Measurements from ENCODE around the gene PTPN14.
"Not testable (repeated sequence)": the region's sequence is repeated elsewhere in the genome, so short reads cannot be mapped to it uniquely, and the experiment has no call there.

PTPN14 gene

DNA sequence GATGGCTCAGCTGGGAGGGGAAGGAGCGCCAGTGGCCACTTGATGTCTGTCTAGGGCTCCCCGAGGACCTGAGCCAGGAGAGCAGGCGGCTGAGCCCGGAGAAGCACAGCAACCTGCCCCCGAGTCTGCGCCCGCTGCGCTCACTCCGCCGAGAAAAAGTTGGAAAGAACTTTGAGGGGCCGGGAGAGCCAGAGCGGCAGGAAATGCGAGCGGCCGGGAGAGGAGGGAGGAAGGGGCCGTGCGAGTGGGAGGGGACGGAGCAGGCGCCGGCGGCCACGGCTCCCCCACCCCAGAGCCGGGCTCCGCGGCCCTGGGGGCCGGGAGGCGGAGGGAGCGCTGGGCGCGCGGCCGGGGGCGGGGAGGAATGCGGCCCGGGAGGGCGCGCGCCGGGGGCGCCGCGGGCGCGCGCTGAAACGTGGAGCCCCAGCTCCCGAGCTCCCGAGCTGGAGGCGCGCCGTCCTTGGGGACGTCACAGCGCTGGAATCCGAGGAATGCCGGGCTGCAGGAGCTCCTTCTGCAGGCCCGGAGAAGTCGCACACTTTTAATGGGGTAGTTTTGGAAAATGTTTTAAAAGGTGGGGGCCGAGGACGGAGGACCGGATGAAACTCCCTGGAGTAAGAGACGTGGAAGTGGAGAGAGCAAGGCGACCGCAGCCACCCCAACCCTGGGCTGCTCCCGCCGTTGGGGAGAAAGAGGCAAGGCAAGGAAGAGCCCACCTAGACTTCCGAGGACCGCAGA is at the start of gene PTPN14:
Gene PTPN14, minus strand, starts transcription at position 167 of the 738 bp plus-strand sequence. CDS start 86,799 bp downstream, outside the sequence.
- DNase-seq: peak; percentile 37

DNA sequence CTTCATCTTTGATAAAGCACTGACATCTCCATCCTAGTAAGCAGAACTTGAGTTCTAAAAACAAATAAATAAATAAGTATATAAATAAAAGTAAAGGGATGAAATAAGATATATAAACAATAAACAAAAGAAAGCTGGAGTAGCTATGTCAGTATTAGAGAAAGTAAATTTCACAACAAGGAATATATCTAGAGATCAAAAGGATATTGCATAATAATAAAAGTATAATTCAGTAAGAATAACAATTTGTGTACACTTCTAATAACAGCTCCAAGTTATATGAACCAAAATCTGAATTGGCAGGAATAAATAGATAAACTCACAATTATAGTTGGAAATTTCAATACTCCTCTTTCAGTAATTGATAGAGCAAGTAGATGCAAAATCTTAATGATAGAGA is 41.8 kb upstream of the PTPN14 start:
- DNase-seq: no peak

DNA sequence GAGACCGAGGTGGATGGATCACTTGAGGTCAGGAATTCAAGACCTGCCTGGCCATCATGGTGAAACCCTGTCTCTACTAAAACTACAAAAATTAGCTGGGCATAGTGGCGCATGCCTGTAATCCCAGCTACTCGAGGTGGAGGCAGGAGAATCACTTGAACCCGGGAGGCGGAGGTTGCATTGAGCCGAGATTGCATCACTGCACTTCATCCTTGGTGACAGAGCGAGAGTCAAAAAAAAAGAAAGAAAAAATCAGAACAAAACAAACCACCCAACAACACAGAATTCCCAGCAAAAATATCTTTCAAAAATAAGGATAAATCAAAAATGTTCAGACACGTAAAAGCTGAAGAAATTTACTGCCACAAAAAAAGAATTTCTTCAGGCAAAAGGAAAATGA is 40.5 kb upstream of the PTPN14 start:
- not testable (repeated sequence) for DNase-seq

DNA sequence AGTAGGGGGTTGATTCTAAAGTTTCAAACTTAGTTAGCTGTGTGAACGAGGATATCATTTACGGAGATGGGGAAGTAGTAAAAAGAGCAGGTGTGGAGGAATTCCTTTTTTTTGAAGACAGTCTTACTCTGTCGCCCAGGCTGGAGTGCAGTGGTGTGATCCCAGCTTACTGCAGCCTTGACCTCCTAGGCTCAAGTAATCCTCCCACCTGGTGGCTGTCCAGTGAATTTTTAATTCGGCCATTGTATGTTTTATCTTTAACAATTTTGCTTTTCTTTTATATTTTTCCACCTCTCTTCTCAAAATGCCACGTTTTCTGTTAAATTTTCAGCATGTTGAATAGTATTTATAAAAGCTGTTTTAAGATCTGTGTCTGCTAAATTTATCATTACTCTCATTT is 39.3 kb upstream of the PTPN14 start:
- no peak for DNase-seq

DNA sequence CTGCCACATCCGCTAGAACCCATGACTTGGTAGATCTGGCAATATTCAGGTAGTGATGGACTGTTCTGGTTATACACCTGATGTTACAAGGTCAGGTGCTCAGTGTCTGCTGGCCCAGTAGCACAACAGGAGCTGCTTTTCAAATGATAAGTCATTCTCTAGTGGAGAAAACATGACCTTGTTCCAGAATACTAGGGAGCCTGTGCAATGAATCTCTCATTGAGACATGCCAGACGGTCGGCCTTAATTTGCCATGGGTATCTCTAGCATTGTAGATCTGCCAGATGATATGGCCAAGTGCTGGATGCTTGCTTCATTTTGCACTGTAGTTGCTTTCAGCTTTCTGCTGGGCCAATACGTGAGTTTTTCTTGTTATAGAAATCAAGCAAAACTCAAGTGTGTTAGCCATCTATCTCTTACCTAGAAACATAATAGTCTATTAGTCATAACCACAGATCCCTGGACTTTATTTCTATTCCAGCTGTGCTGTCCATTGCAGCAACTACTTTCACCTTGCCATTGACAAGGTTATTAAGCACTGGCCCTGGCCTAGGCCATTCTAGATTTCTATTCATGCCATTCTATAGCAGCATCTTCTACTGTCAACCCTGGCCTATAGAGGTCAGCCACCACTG is 37.7 kb upstream of the PTPN14 start:
- no peak for DNase-seq

DNA sequence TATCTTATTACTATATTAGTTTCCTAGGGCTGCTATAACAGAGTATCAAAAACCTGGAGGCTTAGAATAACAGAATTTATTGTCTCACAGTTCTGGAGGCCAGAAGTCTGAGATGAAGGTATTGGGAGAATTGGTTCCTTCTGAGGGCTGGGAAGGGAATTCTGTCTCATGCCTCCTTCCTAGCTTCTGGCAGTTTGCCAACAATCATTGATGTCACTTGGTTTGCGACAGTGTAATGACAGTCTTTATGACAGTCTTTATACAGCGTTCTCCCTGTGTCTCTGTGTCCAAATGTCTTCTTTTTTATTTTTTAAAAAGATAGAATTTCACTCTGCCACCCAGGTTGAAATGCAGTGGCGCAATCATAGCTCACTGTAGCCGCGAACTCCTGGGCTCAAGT is 35.8 kb upstream of the PTPN14 start:
- peak; percentile 19 for DNase-seq

DNA sequence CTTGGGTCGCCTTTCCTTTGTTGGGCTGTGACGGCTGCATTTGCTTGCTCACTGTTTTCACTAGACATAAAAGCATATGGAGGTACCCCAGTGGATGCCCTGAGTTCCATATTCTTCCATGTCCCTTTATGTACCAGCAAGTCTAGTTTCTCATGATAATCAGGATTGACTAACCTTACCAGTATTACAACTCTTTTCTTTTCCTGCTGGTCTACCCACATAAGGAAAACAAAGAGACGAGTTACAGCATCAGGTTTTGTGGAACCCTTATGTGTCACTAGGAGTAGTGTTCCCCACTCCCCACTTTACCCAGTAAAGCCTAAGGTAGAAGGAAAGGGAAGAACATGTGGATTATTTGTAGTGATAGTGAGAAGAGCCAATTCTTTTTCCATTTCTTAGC is 35.2 kb upstream of the PTPN14 start:
- DNase-seq: no peak

DNA sequence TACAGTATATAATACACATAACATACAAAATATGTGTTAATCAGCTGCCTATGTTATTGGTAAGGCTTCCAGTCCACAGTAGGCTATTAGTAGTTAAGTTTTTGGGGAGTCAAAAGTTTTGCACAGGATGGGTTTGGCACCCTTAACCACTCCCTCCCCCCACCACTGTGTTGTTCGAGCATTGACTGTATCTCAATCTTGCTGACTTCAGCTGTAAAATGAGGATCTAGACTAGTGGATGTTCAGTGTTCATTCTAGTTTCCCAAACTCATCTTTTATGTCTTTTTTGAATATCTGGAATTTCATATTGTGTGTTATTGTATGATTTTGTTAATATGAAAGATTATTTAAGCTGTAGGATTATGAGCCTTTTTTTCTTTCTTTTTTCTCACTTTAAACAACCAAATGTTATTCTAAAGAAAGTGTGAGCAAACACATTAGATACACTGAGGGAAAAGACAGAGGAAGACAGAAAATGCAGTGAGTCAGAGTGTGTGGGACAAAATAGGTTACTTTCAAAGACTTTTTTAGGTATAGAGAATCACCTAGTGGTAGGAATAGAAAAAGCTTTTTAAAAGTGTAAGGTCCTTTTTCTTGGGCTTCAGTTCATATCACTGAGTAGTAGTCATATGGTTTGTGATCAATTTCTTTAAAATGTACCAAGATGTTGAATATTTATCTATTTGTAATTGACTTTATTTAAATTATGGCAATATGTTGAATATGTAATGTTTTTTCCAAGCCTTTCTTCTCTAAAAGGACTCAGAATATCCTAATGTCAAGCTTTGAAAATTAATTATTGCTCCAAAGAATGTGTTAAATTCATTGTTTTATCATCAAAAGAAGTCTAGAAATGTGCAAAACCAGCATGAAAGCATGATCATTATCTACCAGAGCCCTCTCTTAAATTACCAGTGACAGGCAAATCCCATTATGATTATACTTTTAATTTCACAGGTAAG is 33.7 kb upstream of the PTPN14 start:
- DNase-seq: peak; percentile 36

DNA sequence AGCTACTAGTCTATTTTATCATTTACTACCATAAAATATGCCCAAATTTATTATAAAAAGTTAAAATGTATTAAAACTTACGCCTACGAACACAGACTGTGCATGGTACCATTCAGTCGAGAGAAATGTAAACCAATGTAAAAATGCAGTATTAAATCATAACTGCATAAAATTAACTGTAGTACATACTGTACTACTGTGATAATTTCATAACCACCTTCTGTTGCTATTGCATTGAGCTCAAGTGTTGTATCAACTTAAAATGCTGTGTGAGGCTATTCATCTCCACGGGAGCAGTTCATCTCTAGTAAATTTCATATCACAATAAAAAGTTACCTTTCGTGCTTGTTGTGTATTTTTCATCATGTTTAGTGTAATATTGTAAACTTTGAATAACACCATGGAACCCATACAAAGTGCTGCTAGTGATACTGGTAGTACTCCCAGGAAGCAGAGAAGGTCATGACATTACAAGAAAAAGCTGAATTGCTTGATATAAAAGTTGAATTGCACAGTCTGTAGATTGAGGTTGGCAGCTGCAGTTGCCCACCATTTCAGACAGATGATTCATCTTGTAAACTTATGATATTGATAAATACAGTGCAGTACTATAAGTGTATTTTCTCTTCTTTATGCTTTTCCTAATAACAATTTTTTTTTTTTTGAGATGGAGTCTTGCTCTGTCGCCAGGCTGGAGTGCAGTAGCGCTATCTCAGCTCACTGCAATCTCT is 32.6 kb upstream of the PTPN14 start:
- no peak for DNase-seq

DNA sequence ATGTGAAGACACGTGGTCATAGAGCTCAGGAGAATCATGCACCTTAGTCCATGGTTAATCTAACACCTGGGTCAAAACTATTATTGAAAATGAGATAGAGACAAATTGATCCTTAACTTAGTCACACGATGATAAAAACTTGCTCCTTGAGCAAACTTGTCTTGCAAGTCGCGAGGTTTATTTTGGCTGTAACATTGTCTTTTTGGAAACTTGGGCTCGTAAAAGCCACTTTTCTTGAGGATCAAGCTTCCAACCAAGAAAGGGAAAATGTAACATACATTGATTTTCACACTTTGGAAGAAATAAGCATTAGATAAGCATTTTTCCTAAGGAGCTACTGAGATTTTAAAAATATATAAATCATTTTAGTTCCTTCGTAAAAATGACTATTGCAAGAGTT is 31.7 kb upstream of the PTPN14 start:
- DNase-seq: no peak

DNA sequence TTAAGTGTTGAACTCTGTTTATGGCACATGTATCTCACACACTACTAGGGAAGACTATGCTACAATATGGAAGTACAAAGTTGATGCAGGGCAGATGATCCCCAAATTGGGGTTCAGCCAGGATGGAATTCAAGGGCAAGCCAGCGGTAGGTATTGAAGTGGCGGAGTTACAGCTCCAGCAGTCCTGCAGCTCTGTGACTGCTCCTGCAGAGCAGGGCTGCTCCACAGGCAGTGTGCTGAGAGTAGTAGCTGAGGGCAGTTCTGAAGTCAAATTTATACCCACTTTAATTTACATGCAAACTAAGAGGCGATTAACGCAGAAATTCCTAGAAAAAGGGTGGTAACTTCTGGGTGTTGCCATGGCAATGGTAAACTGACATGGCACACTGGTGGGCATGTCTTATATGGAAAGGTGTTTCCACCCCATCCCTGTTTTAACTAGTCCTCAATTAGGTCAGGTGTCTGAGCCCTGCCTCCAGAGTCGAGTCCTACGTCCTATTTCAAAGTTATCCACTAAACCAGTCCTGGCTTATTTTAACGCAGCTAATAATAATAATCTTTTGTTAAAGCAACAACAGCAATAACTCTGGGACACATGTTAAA is 31.0 kb upstream of the PTPN14 start:
- no peak for DNase-seq

DNA sequence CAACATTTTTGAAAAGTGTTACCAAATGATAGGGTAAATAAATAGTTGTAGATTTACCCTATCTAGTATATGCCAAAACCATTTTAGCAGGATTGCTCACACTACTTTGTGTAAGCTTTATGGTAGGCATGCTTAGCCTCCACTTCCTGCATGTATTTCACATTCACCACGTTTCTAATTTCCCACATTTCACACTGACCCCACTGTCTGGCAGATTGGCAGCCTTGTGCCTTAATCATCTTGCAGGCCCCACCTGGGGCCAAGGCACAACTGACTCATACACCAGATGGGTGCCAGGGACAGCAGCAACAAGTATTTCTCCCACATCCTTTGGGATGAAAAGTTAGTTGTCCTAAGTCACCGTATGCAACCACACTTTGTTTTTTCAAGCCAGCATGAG is 30.4 kb upstream of the PTPN14 start:
- no peak for DNase-seq

DNA sequence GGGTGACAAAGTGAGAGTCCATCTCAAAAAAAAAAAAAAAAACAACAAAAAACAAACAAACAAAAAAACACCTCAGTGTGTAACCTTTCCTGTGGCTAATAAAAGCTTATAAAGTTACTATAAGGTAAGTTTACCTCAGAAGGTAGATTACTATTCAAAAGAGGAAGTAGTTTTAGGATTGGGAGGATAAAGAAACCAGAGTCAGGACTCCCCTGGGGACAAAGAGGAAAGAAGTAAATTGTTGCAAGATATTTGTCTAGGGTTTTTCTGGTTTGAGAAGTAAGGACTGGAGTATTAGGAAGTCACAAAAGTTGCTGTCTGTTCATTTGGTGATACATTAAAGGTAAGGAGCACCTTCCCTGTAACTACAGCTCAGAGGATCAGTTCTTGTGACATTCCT is 27.8 kb upstream of the PTPN14 start:
- no peak for DNase-seq

DNA sequence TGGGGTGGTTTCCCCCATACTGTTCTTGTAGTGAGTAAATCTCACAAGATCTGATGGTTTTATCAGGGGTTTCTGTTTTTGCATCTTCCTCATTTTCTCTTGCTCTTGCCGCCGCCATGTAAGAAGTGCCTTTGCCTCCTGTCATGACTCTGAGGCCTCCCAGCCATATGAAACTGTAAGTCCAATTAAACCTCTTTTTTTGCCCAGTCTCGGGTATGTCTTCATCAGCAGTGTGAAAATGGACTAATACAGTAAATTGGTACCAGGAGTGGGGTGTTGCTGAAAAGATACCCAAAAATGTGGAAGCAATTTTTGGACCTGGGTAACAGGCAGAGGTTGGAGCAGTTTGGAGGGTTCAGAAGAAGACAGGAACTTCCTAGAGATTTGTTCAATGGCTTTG is 24.7 kb upstream of the PTPN14 start:
- DNase-seq: not testable (repeated sequence)

DNA sequence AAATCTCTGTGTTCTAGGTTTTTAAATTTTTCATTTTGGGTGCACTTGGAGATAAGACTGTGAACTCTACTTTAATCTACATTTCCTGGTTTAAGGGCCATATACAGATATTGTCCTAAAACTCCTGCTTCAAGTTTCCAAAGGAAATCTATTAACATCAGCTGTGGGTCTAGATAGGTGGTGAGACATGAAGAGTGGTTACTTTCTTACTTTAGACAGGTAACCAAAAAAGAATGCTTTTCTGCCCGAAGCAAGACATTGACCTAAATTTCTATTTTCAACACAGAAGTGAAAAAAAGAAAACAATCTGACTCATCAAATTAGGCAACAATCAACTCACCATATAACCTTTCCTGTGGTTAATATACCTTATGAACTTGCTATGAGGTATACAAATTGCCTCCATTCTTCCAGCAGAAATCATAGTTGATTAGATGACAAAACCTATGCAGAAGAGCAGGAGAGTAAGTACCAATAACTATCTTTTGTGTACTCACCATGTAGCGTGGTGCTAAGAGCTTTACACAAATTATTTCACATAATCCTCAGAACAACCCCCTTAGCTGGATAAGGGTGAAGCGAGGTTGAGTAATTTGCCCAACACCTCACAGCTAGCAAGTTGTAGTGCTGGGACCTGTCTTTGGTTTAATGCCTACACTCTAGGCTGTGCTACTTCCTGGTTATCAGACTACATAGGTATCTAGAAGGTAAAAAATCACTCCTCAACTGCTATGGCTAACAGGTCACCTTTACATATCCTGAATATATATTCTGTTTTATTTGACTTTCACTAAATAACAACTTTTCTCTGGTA is 23.4 kb upstream of the PTPN14 start:
- DNase-seq: no peak

DNA sequence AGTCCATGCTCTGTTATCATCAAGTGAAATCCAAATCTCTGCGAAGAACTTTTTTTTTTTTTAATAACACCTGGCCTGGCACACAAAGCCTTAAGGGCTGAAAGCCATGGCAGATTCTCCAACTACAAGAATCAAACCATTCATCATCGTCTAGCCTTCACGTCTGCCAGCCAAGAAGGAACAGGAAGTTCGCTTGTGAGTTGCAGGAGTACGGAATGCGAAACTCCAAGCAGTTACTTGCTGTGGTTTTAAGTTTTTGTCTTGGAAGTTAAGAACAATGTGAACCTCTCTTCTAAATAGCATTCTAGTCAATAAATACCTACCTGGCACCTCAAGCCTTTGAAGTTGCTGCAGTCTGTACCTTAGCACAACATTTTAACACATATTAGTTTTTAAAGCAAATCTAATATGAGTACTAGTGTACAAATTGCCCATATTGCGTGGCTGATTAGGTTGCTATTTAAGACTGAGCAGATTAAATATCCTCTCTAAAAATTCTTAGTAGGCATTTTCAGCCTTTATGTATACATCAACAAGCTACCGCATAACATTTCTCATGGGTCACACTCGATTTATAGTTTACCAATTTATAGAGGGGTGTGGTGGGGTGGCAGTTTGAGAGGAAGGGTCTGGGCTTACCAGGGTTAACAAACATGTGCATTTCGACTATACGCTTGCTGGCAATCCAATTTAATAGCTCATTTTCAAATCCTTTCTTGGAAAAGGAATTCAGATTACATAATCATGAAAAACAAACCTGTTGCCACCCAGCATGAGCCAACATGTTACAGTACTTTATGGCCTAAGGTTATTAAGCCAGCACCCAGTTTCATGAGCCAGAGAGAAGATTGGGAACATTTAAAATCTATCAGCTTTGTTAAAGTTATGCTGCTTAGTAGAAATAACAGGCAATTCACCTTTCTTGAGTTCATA is 22.2 kb upstream of the PTPN14 start:
- DNase-seq: no peak

DNA sequence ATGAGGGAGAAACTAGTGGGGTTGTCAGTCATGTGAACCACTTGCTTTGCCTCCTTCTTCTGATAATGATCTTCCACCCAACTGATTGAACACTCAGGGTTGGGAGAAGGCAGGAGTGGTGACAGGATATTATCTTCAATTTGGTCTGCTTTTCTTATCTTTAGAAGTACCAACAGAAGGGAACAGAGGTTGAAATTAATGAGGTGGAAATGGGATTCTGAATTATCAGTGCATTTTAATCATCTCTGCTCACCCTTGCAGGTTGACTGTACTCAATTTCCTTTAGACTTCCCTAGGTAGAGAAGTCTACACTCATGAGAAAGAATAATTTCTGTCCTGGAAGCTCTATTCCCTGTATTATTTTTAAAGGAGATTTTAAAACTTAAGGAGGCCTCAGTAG is 19.9 kb upstream of the PTPN14 start:
- no peak for DNase-seq

DNA sequence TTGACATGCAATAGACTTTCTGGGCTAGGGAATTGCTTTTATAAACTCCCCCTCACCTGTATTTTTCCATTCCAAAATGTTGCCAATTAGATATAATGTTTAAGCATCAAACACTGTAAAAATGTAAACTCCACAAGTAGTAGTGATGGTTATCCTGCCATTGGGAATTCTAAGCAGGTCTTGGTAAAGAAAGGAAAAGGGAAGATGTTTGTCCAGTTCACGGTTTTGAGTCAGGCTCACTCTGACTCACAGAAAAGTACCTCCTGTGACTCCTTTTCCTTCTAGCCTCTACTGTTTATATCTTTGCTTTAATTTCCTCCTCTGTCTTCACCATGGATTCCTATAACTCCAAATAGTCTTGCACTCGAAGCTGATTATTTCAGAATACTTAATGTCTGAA is 19.0 kb upstream of the PTPN14 start:
- DNase-seq: no peak

DNA sequence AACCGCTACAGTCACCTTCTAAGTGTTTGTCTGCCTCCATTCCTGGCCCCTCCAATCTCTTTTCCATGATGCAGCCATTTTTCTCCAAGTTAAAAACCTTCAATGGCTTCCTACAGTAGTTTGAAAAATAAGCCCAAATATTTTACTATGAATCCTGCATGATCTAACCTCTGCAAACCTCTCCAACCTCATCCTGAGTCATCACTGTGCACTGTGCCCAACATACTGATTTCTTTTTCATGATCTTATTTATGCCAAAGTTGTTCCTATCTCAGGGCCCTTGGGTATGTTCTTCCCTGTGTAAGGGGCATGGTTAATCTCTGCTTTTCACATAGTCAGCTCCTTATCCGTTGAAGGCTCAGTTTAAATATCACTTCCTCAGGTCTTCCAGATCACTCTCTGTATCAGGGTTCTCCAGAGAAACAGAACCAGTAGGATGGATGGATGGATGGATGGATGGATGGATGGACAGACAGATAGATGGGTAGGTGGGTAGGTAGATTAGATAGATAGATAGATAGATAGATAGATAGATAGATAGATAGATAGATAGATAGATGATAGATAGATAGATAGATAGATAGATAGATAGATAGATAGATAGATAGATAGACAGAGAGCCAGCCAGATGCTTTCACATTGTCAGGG is 18.1 kb upstream of the PTPN14 start:
- DNase-seq: no peak

DNA sequence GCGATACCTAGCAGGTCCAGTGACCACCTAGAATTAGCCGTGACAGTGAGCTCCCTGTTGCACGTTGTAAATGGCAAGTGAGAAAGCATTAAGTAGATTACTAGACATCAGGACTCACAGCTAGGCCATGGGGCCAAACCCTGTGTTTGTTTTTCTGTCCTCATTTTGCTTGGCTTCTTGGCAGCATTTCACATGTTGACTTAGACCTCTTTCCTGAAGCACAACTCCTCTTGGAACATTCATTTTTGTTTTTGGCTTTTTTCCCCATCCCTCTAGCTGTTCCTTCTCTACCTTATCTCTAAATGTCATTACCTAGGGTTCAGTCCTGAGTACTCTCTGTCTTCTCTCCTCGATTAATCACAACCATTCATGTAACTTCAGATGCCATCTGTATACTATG is 16.9 kb upstream of the PTPN14 start:
- DNase-seq: no peak
